Vagina (tissue), 2 donors: ENCODE results near the gene PLCG1.

Experiments used
- CTCF ChIP-seq, 3 experiments: fragments of 450-650 bp in 2 of 3; fragments of 200-600 bp in 1 of 3; sonication (generic) in 1 of 3; IDR thresholded peaks; one replicate each; pipeline ENCODE4 v1.5.1; 2017 to 2019; ENCODE audit warnings: antibody characterized with exemption in 3 of 3, mild to moderate bottlenecking in 2 of 3, moderate library complexity in 2 of 3
- POLR2A ChIP-seq, 2 donors: fragments of 450-650 bp; IDR thresholded peaks; one replicate each; pipeline ENCODE4 v1.6.1; 2017; ENCODE audit warnings: antibody characterized with exemption in 2 of 2, mild to moderate bottlenecking in 2 of 2, moderate library complexity in 2 of 2

GRCh38 chr20:41168281-41169161, 31.2 kb downstream of the PLCG1 start:
- no peak for TF ChIP-seq POLR2A (IDR thresholded peaks at IDR 0.05)
- no peak for TF ChIP-seq CTCF (IDR thresholded peaks at IDR 0.05)
